H9 (cell line): ENCODE results near the gene CCDC18. TPM values are rescaled to one million over a fixed set of nuclear protein-coding genes. Genes with fewer than 3 reads are reported as not detected.
"Not testable (repeated sequence)": the region's sequence is repeated elsewhere in the genome, so short reads cannot be mapped to it uniquely, and the experiment has no call there.

Source experiments
- DNase-seq: peaks from one replicate; pipeline ENCODE4 v3.0.0-alpha.2; 2017
- H2AFZ ChIP-seq: one replicate; pipeline ENCODE4 v1.6.1; 2013; ENCODE audit warnings: mild to moderate bottlenecking, low read length, control low read depth, moderate library complexity
- H2AK5ac ChIP-seq: 2 replicates; pipeline ENCODE4 v1.6.1; 2013; ENCODE audit warnings: low read length, control low read depth, mixed read lengths; ENCODE audit not compliant: insufficient read length
- H2BK120ac ChIP-seq: one replicate; pipeline ENCODE4 v1.6.1; 2013; ENCODE audit warnings: low read depth, mild to moderate bottlenecking, low read length, control low read depth, inconsistent platforms; ENCODE audit not compliant: poor library complexity, severe bottlenecking
- H2BK12ac ChIP-seq: 2 replicates; pipeline ENCODE4 v1.6.1; 2013; ENCODE audit warnings: low read length, control low read depth, mixed read lengths, low read depth; ENCODE audit not compliant: insufficient read length
- H2BK15ac ChIP-seq: 2 replicates; pipeline ENCODE4 v1.6.1; 2013; ENCODE audit warnings: low read depth, low read length, control low read depth
- H2BK20ac ChIP-seq: one replicate; pipeline ENCODE4 v1.6.1; 2013; ENCODE audit warnings: low read depth, mild to moderate bottlenecking, low read length, control low read depth, inconsistent platforms; ENCODE audit not compliant: poor library complexity, severe bottlenecking
- H2BK5ac ChIP-seq: 2 replicates; pipeline ENCODE4 v1.6.1; 2013; ENCODE audit warnings: low read length, control low read depth, mixed read lengths; ENCODE audit not compliant: insufficient read length
- H3K14ac ChIP-seq: 2 replicates; pipeline ENCODE4 v1.6.1; 2013; ENCODE audit warnings: low read length, control low read depth; ENCODE audit not compliant: insufficient read depth
- H3K18ac ChIP-seq: 2 replicates; pipeline ENCODE4 v1.6.1; 2013; ENCODE audit warnings: low read depth, mild to moderate bottlenecking, mixed read lengths, low read length, control low read depth; ENCODE audit not compliant: insufficient read length
- H3K23ac ChIP-seq: 2 replicates; pipeline ENCODE4 v1.6.1; 2013; ENCODE audit warnings: low read length, control low read depth, mixed read lengths, low read depth; ENCODE audit not compliant: insufficient read length
- H3K23me2 ChIP-seq: 2 replicates; pipeline ENCODE4 v1.6.1; 2013; ENCODE audit warnings: low read depth, mild to moderate bottlenecking, mixed read lengths, low read length, control low read depth; ENCODE audit not compliant: insufficient read length, poor library complexity, severe bottlenecking
- H3K27ac ChIP-seq: 2 replicates; pipeline ENCODE4 v1.5.1; 2013; ENCODE audit warnings: low read length, control low read depth, mixed read lengths, low read depth; ENCODE audit not compliant: insufficient read length
- H3K27me3 ChIP-seq: 2 replicates; pipeline ENCODE4 v1.6.1; 2013; ENCODE audit warnings: low read length, control low read depth, inconsistent platforms; ENCODE audit not compliant: insufficient read depth
- H3K4ac ChIP-seq: 2 replicates; pipeline ENCODE4 v1.6.1; 2013; ENCODE audit warnings: low read depth, mild to moderate bottlenecking, control low read depth, inconsistent platforms, low read length, moderate library complexity
- H3K4me1 ChIP-seq: 2 replicates; pipeline ENCODE4 v1.6.1; 2013; ENCODE audit warnings: low read length, control low read depth, inconsistent platforms; ENCODE audit not compliant: insufficient read depth
- H3K4me2 ChIP-seq: 2 replicates; pipeline ENCODE4 v1.6.1; 2013; ENCODE audit warnings: low read length, control low read depth, mixed read lengths; ENCODE audit not compliant: insufficient read length, insufficient read depth
- H3K56ac ChIP-seq: 2 replicates; pipeline ENCODE4 v1.6.1; 2013; ENCODE audit warnings: low read depth, mild to moderate bottlenecking, mixed read lengths, low read length, control low read depth; ENCODE audit not compliant: insufficient read length
- H3K79me1 ChIP-seq: 2 replicates; pipeline ENCODE4 v1.6.1; 2013; ENCODE audit warnings: low read depth, mild to moderate bottlenecking, moderate library complexity, low read length, control low read depth, inconsistent platforms; ENCODE audit not compliant: insufficient read depth, poor library complexity, severe bottlenecking
- H3K79me2 ChIP-seq: 2 replicates; pipeline ENCODE4 v1.6.1; 2013; ENCODE audit warnings: low read length, control low read depth, inconsistent platforms; ENCODE audit not compliant: insufficient read depth
- H3K9ac ChIP-seq: 2 replicates; pipeline ENCODE4 v1.6.1; 2013; ENCODE audit warnings: low read length, control low read depth, mixed read lengths; ENCODE audit not compliant: insufficient read length; ENCODE audit errors: extremely low read depth
- H3K9me3 ChIP-seq: one replicate; pipeline ENCODE4 v1.6.1; 2013; ENCODE audit warnings: low read depth, low read length, inconsistent platforms; ENCODE audit not compliant: control insufficient read depth
- H3T11ph ChIP-seq: one replicate; pipeline ENCODE4 v1.6.1; 2013; ENCODE audit warnings: mild to moderate bottlenecking, low read length, control low read depth, inconsistent platforms
- H4K20me1 ChIP-seq: one replicate; pipeline ENCODE4 v1.6.1; 2013; ENCODE audit not compliant: control insufficient read depth, insufficient read length, insufficient read depth
- H4K5ac ChIP-seq: 2 replicates; pipeline ENCODE4 v1.6.1; 2013; ENCODE audit warnings: low read depth, mild to moderate bottlenecking, mixed read lengths, low read length, control low read depth; ENCODE audit not compliant: insufficient read length
- H4K8ac ChIP-seq: replicated peaks from 2 replicates; pipeline ENCODE4 v1.6.1; 2013; ENCODE audit warnings: low read length, control low read depth, mixed read lengths, low read depth; ENCODE audit not compliant: insufficient read length
- H4K91ac ChIP-seq: 2 replicates; pipeline ENCODE4 v1.6.1; 2013; ENCODE audit warnings: low read depth, mild to moderate bottlenecking, moderate library complexity, mixed read lengths, low read length, control low read depth; ENCODE audit not compliant: insufficient read length
- H3K27ac Mint-ChIP-seq, 3 experiments: 2 replicates in 2 of 3; 3 replicates in 1 of 3; pipeline ENCODE4 v1.8.0; 2020 to 2021; ENCODE audit warnings: mixed read lengths in 3 of 3, mild to moderate bottlenecking in 1 of 3, moderate library complexity in 1 of 3
- H3K27me3 Mint-ChIP-seq: 2 replicates; pipeline ENCODE4 v1.8.0; 2021; ENCODE audit warnings: low read depth, mild to moderate bottlenecking, moderate library complexity, mixed read lengths
- H3K36me3 Mint-ChIP-seq, 3 experiments: 2 replicates in 2 of 3; 3 replicates in 1 of 3; pipeline ENCODE4 v1.8.0; 2020 to 2021; ENCODE audit warnings: low read depth in 3 of 3, mixed read lengths in 3 of 3; ENCODE audit not compliant: insufficient read depth in 1 of 3
- H3K4me1 Mint-ChIP-seq, 2 experiments: 2 replicates each; pipeline ENCODE4 v1.8.0; 2020; ENCODE audit warnings: mixed read lengths in 2 of 2
- H3K4me3 Mint-ChIP-seq, 2 experiments: 2 replicates in 1 of 2; 3 replicates in 1 of 2; pipeline ENCODE4 v1.8.0; 2020 to 2021; ENCODE audit warnings: mild to moderate bottlenecking in 2 of 2, mixed read lengths in 2 of 2, moderate library complexity in 1 of 2
- H3K9me3 Mint-ChIP-seq, 2 experiments: 2 replicates in 1 of 2; 3 replicates in 1 of 2; pipeline ENCODE4 v1.8.0; 2020; ENCODE audit warnings: mild to moderate bottlenecking in 2 of 2, mixed read lengths in 2 of 2, moderate library complexity in 1 of 2
- WGBS: extraction: QIAGEN DNeasy Blood & Tissue Kit; methylation state at CpG from one replicate; pipeline ENCODE4 v1.1.7; 2013; ENCODE audit warnings: missing lambda C conversion rate, low lambda C conversion rate, mixed read lengths; ENCODE audit not compliant: insufficient read length; ENCODE audit errors: extremely low coverage; 5-methylcytosine and 5-hydroxymethylcytosine counted together
- total RNA-seq: library from RNA; stranded (reverse); gene quantifications from 2 replicates; pipeline ENCODE4 v1.2.1, GENCODE V29; 2021

Gene CCDC18
- total RNA-seq, 1 experiment from 2014 or later, result 19.5 TPM

DNA sequence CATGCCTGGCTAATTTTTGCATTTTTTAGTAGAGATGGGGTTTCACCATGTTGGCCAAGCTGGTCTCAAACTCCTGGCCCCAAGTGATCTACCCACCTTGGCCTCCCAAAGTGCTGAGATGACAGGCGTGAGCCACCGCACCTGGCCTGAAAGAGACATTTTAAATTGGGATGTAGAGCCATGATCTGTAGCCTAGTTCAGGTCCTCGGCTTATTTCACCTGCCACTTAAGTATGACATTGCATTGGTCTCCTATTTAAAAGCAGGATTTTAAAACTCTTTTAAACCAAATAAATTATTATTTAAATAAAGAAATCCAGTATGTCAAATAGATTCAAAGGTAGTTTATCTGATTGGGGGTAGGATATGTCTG is 94.7 kb downstream of the CCDC18 start:
- H4K91ac ChIP-seq, H2BK15ac ChIP-seq, H4K5ac ChIP-seq, H3K27ac ChIP-seq, H3K4ac ChIP-seq, H3K18ac ChIP-seq, H2BK120ac ChIP-seq, H3K23me2 ChIP-seq, H3T11ph ChIP-seq, H3K4me1 ChIP-seq, H3K4me3 Mint-ChIP-seq, H2AFZ ChIP-seq, H2BK20ac ChIP-seq, H3K79me1 ChIP-seq, H3K9me3 Mint-ChIP-seq, DNase-seq, H3K27me3 ChIP-seq, H2AK5ac ChIP-seq, H3K14ac ChIP-seq, H2BK12ac ChIP-seq, H3K27me3 Mint-ChIP-seq, H3K79me2 ChIP-seq, H2BK5ac ChIP-seq, H3K56ac ChIP-seq, H4K20me1 ChIP-seq, H3K23ac ChIP-seq, H4K8ac ChIP-seq, H3K9me3 ChIP-seq, H3K4me2 ChIP-seq, H3K9ac ChIP-seq: not testable (repeated sequence)
- WGBS, result no CpG with 5 or more reads among the region's 3 CpGs
- Mint-ChIP-seq H3K27ac (0 out of 7 replicates have a peak overlapping the region, but pooled peaks of 1 of the 3 experiments have one; percentile 36), H3K4me1 (peaks cover 31 to 37% of the 10 kb centered on the region in 2 experiments), H3K36me3 (peaks cover 6 to 24% (median 9%) of the 10 kb centered on the region in 3 experiments)
